Measurements from ENCODE around the gene CXCL13.

Gene CXCL13

DNA sequence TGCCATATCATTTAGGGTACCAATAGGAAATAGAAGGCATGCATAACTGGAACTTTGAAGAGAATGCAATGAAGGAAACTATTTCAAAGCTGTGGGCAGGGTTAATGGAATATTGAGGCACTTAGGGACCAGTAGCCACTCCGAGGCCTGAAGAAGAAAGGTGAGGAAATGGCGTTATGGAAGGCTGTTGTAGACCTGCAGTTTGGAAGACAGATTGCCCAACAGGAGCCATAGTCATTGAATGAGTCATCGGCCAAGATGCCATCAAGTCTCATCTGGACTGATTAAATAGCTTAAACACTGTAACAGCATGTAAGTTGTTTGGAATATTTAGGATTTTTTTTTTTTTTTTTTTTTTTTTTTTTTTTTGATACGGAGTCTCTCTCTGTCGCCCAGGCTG is 11.6 kb downstream of the CXCL13 start:
- no peaks in the 10 kb centered on the region for H3K27me3 Mint-ChIP-seq (ENCODE audit: low read depth, poor library complexity)
- no peaks in the 10 kb centered on the region for H3K9me3 Mint-ChIP-seq
- peaks cover 12% of the 10 kb centered on the region for H3K4me1 Mint-ChIP-seq
- DNase-seq, result no peak
- H3K27ac Mint-ChIP-seq, result no peak overlapping the region
- no peaks in the 10 kb centered on the region for H3K36me3 Mint-ChIP-seq (ENCODE audit: low read depth)
- TF ChIP-seq CTCF (IDR thresholded peaks at IDR 0.05), result no peak
- H3K4me3 Mint-ChIP-seq, result no peak overlapping the region

GRCh38 chr4:77618383-77619241 is 13.0 kb downstream of the CXCL13 start:
- H3K27me3 Mint-ChIP-seq (ENCODE audit: low read depth, poor library complexity), result peaks cover 7% of the 10 kb centered on the region
- peak; percentile 77 for DNase-seq
- TF ChIP-seq CTCF (IDR thresholded peaks at IDR 0.05), result peak; percentile 77
- peaks cover 12% of the 10 kb centered on the region for H3K4me1 Mint-ChIP-seq
- H3K4me3 Mint-ChIP-seq, result peak overlapping the region; percentile 7
- H3K36me3 Mint-ChIP-seq (ENCODE audit: low read depth), result no peaks in the 10 kb centered on the region
- no peak overlapping the region for H3K27ac Mint-ChIP-seq
- H3K9me3 Mint-ChIP-seq, result no peaks in the 10 kb centered on the region

DNA sequence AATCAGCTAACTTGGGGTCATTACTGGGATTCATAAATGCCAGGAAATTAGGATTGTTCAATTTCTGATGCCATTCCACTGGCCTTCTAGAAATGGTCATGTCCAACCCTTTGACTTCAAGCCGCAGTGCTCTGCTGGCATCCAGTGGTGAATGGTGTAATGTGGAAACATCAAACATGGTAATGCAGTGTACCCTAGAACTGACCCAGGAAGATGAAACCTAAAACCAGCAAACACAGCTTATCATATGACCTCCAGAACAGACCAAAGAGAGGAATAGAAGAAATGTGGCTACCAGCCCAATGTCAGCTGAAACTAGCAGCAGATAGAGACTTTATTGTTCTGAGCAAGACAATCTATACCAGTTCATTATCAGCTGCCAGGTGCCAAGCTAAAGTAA is 13.8 kb downstream of the CXCL13 start:
- Mint-ChIP-seq H3K27ac (no peak overlapping the region), H3K27me3 (ENCODE audit: low read depth, poor library complexity) (peaks cover 9% of the 10 kb centered on the region), H3K9me3 (no peaks in the 10 kb centered on the region), H3K4me3 (no peak overlapping the region), H3K4me1 (peaks cover 12% of the 10 kb centered on the region), H3K36me3 (ENCODE audit: low read depth) (no peaks in the 10 kb centered on the region)
- DNase-seq, result no peak
- TF ChIP-seq CTCF (IDR thresholded peaks at IDR 0.05), result no peak

DNA sequence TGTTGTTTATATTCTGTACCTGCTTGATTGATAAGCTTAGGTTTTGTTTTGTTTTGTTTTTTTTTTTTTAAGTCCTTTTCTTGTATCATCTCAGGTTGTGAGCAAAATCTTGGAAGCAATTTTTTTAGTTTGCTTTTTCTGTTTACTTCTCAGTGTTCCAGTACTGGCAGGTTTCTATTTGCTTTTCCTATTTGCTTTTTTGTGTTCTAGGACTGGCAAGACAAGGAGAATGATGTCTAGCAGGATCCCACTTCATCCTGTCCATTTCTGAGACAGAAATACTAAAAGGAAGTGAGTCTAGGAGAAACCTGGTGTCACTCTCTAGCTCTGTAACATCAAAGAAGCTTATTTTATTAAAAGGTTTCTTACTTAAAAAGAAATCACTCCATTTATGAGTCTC is 15.6 kb downstream of the CXCL13 start:
- Mint-ChIP-seq H3K36me3 (ENCODE audit: low read depth) (no peaks in the 10 kb centered on the region), H3K9me3 (no peaks in the 10 kb centered on the region), H3K27me3 (ENCODE audit: low read depth, poor library complexity) (peaks cover 9% of the 10 kb centered on the region), H3K4me1 (peaks cover 12% of the 10 kb centered on the region), H3K27ac (no peak overlapping the region), H3K4me3 (no peak overlapping the region)
- TF ChIP-seq CTCF (IDR thresholded peaks at IDR 0.05), result no peak
- DNase-seq, result no peak

- H3K27ac Mint-ChIP-seq, result no peak overlapping the region
- no peaks in the 10 kb centered on the region for H3K9me3 Mint-ChIP-seq
- no peak for DNase-seq
- H3K27me3 Mint-ChIP-seq (ENCODE audit: low read depth, poor library complexity), result peaks cover 9% of the 10 kb centered on the region
- no peak overlapping the region for H3K4me3 Mint-ChIP-seq
- peaks cover 12% of the 10 kb centered on the region for H3K4me1 Mint-ChIP-seq
- no peaks in the 10 kb centered on the region for H3K36me3 Mint-ChIP-seq (ENCODE audit: low read depth)
- no peak for TF ChIP-seq CTCF (IDR thresholded peaks at IDR 0.05)
These were observed 17.5 kb downstream of the CXCL13 start for GRCh38 chr4:77623091-77623490.

- Mint-ChIP-seq H3K9me3 (no peaks in the 10 kb centered on the region), H3K4me1 (peaks cover 5% of the 10 kb centered on the region), H3K27me3 (ENCODE audit: low read depth, poor library complexity) (peaks cover 9% of the 10 kb centered on the region), H3K27ac (no peak overlapping the region), H3K36me3 (ENCODE audit: low read depth) (no peaks in the 10 kb centered on the region), H3K4me3 (no peak overlapping the region)
- TF ChIP-seq CTCF (IDR thresholded peaks at IDR 0.05), result no peak
- no peak for DNase-seq
These were observed 18.6 kb downstream of the CXCL13 start for GRCh38 chr4:77624213-77624612.

All from nephron progenitor cell (in vitro differentiated cells).